22Rv1 (cell line): ENCODE results near the gene NBL1.

Experiments
- CTCF ChIP-seq: fragments of 450-650 bp; IDR thresholded peaks from 2 replicates; pipeline ENCODE4 v1.5.1; 2017; ENCODE audit warnings: mild to moderate bottlenecking
- ZFX ChIP-seq: fragments of 450-650 bp; IDR thresholded peaks from 2 replicates; pipeline ENCODE4 v1.6.1; 2017; ENCODE audit warnings: antibody characterized with exemption, borderline replicate concordance

DNA sequence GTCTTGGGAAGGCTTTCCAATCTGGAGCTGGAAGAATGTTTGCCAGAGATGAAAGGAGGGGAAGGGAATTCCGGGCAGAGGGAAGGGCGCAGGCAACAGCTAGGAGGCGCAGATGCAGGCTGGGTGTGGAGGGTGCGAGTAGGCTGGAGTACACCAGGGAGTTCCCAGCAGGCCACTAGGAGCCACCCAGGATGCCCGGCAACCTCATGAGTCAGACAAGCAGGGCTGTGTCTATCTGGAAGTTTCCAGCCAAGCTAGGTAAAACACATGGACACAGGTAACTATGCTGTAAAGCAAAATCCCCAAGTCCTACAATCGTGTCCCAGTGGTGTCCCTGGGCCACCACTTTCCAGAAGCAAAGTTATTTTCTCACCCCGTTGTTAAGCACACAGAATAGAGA lies 990 bp upstream of the NBL1 start:
- TF ChIP-seq CTCF (peak; percentile 29), ZFX (no peak)
